ENCODE measurements around the gene DMD.

DNA sequence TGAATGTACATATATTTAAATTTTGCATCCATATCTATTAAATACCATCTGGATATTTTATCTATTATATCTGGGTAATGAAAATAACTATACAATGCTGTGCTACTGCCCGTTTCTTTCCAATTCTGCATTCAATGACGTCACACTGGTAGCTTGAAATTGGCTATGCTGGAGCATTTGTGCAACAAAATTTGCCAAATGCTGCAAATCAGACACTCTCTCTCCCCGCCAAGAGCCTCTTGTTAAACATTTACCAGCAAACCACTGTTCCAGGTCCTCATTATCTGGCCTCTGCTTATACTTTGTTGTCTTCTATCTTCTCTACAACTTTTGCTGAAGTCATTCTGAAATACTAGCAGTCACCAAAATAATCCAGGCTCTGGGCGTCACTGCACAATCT lies 1201.1 kb downstream of the DMD start:
- no peak for TF ChIP-seq TAF1 (IDR thresholded peaks at IDR 0.05; ENCODE audit: low read depth)
- no peak for TF ChIP-seq EZH2 (IDR thresholded peaks at IDR 0.05; ENCODE audit: borderline replicate concordance, insufficient read depth, low read length, poor library complexity, severe bottlenecking)
